ENCODE data around the gene PDXDC1. TPM values are rescaled to one million over a fixed set of nuclear protein-coding genes. Genes with fewer than 3 reads are reported as not detected.

Gene PDXDC1
- total RNA-seq, 1 donor from 2014 or later = 123 TPM

- no peaks in the 10 kb centered on the region for H3K9me3 Mint-ChIP-seq (ENCODE audit: unreplicated experiment)
- DNase-seq (ENCODE audit: low read depth) (no peak), FAIRE-seq (no peak)
- no peak for TF ChIP-seq EZH2 (IDR thresholded peaks at IDR 0.05; ENCODE audit: insufficient read depth, low read length)
- TF ChIP-seq CTCF (IDR thresholded peaks at IDR 0.05; ENCODE audit: insufficient read depth, low read depth, low read length) = no peak
- peaks cover 3% of the 10 kb centered on the region for H3K36me3 Mint-ChIP-seq (ENCODE audit: low read depth, unreplicated experiment)
- Histone ChIP-seq H3K79me2 (ENCODE audit: insufficient read depth, low read length) (no peaks in the 10 kb centered on the region), H2AFZ (ENCODE audit: low read depth, low read length) (no peak overlapping the region), H3K4me3 (ENCODE audit: insufficient read depth, low read depth, low read length) (no peak overlapping the region), H3K27ac (ENCODE audit: low read depth, low read length) (no peak overlapping the region), H3K27me3 (ENCODE audit: insufficient read depth, low read length) (peaks cover 9% of the 10 kb centered on the region), H3K4me2 (ENCODE audit: low read length) (no peak overlapping the region), H4K20me1 (ENCODE audit: insufficient read depth, low read length) (no peaks in the 10 kb centered on the region), H3K9ac (ENCODE audit: low read length) (no peak overlapping the region), H3K36me3 (ENCODE audit: insufficient read depth, low read length) (no peaks in the 10 kb centered on the region), H3K9me3 (ENCODE audit: insufficient read depth, low read depth, low read length) (peaks cover 5% of the 10 kb centered on the region), H3K4me1 (ENCODE audit: insufficient read depth, low read length) (no peaks in the 10 kb centered on the region)
- H3K27me3 Mint-ChIP-seq (ENCODE audit: low read depth, unreplicated experiment) = peaks cover 14% of the 10 kb centered on the region
- H3K4me1 Mint-ChIP-seq (ENCODE audit: low read depth, unreplicated experiment) = no peaks in the 10 kb centered on the region
- no peak overlapping the region for H3K27ac Mint-ChIP-seq (ENCODE audit: unreplicated experiment)
- no peak overlapping the region for H3K4me3 Mint-ChIP-seq (ENCODE audit: unreplicated experiment)
These were observed 15.9 kb upstream of the PDXDC1 start for GRCh38 chr16:14958970-14959369.

- no peak for DNase-seq (ENCODE audit: low read depth)
- H3K4me3 Mint-ChIP-seq (ENCODE audit: unreplicated experiment) = no peak overlapping the region
- Histone ChIP-seq H3K79me2 (ENCODE audit: insufficient read depth, low read length) (no peaks in the 10 kb centered on the region), H3K9me3 (ENCODE audit: insufficient read depth, low read depth, low read length) (peaks cover 5% of the 10 kb centered on the region), H3K4me3 (ENCODE audit: insufficient read depth, low read depth, low read length) (no peak overlapping the region), H3K36me3 (ENCODE audit: insufficient read depth, low read length) (no peaks in the 10 kb centered on the region), H3K27ac (ENCODE audit: low read depth, low read length) (no peak overlapping the region), H3K4me1 (ENCODE audit: insufficient read depth, low read length) (no peaks in the 10 kb centered on the region), H3K9ac (ENCODE audit: low read length) (no peak overlapping the region), H3K27me3 (ENCODE audit: insufficient read depth, low read length) (peaks cover 9% of the 10 kb centered on the region), H4K20me1 (ENCODE audit: insufficient read depth, low read length) (no peaks in the 10 kb centered on the region), H3K4me2 (ENCODE audit: low read length) (no peak overlapping the region), H2AFZ (ENCODE audit: low read depth, low read length) (no peak overlapping the region)
- peaks cover 14% of the 10 kb centered on the region for H3K27me3 Mint-ChIP-seq (ENCODE audit: low read depth, unreplicated experiment)
- H3K27ac Mint-ChIP-seq (ENCODE audit: unreplicated experiment) = no peak overlapping the region
- no peaks in the 10 kb centered on the region for H3K9me3 Mint-ChIP-seq (ENCODE audit: unreplicated experiment)
- FAIRE-seq = no peak
- H3K36me3 Mint-ChIP-seq (ENCODE audit: low read depth, unreplicated experiment) = no peaks in the 10 kb centered on the region
- no peaks in the 10 kb centered on the region for H3K4me1 Mint-ChIP-seq (ENCODE audit: low read depth, unreplicated experiment)
- TF ChIP-seq CTCF (IDR thresholded peaks at IDR 0.05; ENCODE audit: insufficient read depth, low read depth, low read length) (no peak), EZH2 (IDR thresholded peaks at IDR 0.05; ENCODE audit: insufficient read depth, low read length) (no peak)
These were observed 13.2 kb upstream of the PDXDC1 start for GRCh38 chr16:14961405-14962186.

Measured in astrocyte (in vitro differentiated cells and primary cell).